SK-MEL-5 (cell line): ENCODE results near the gene JPT2. TPM values are rescaled to one million over a fixed set of nuclear protein-coding genes. Genes with fewer than 3 reads are reported as not detected.

Experiments used
- DNase-seq: peaks from one replicate; pipeline ENCODE4 v3.0.0-alpha.2; 2016; ENCODE audit warnings: low read depth, low spot score
- in situ Hi-C: cut with HindIII; loops from 2 replicates; pipeline ENCODE4 v1.10.0; 2016; ENCODE audit warnings: low sequenced_read_pairs, high pct_unique_total_duplicates, low pct_unique_long_range_greater_than_20kb
- total RNA-seq: library from RNA; depleted of rRNA; stranded (reverse); fragments of >200 nt; shearing (Covaris generic); gene quantifications from 2 replicates; pipeline ENCODE4 v1.2.3, GENCODE V29; 2014

The JPT2 gene
- total RNA-seq, 1 experiment from 2014 or later = 45.5 TPM

GRCh38 chr16:1667916-1668315 is 10.2 kb upstream of the JPT2 start:
- DNase-seq = no peak
- in situ Hi-C loops = no loop called here

DNA sequence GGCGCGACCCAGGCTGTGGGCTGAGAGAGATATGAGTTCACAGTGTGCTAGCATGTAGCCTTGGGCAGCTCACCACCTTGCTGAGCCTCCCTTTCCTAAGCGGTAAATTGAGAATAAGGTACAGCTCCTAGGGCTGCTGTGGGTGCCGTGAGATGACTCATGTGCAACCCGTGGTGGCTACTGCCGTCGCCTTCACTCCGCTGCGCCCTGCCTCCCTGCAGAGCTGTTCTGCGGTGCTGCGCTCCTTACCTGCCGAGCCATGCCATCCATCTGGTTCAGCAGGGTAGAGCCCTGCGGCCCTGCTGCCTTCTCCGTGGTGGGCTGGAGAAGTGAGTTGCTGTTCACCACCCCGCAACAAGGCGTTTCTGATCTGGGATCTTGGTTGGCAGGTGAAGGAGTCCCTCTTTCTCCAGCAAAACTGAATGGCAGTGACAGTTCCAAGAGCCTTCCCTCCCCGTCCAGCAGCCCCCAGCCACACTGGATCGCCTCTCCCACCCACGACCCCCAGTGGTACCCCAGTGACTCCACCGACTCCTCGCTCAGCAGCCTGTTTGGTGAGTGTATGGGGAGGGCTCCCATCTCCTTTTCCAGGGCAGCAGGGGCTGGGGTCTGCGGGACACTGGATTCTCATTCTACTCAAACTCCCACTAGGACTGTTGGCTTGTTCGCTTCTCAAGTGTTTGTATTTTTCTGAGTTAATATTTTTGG is 9.3 kb upstream of the JPT2 start:
- in situ Hi-C loops = no loop called here
- DNase-seq = no peak

DNA sequence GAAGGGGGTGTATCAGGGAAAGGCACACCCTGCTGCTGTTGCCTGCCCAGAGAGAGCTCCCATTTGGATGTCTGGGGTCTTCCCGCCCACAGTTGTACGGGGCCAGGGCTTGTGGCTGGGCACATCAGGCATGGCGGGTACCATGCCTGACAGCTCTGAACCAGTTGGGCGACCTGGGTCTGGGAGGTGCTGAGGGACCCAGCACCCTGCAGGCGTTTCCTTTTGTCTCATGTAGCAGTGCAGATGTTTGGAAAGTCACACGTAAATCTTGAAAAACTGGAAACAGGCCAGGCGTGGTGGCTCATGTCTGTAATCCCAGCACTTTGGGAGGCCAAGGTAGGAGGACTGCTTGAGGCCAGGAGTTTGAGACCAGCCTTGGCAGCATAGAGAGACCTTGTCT is 8.4 kb upstream of the JPT2 start:
- no peak for DNase-seq
- in situ Hi-C loops = no loop called here

DNA sequence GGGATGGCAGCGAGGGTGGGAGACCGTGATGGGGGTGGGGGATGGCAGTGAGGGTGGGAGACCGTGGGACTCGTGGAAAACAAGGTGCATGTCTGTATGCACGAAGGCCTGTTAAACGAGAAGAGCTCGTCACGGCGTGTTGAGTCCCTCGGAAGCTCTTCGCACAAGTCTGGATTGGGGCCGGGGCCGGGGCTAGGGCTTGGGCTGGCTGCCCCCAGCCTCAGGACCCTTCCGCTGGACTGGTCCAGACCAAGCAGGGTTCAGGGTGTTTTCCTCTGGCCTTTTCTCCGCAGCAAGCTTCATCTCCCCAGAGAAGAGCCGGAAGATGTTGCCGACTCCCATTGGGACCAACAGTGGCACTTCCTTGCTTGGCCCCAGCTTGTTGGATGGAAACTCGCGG is 7.7 kb upstream of the JPT2 start:
- in situ Hi-C loops = no loop called here
- DNase-seq = no peak

DNA sequence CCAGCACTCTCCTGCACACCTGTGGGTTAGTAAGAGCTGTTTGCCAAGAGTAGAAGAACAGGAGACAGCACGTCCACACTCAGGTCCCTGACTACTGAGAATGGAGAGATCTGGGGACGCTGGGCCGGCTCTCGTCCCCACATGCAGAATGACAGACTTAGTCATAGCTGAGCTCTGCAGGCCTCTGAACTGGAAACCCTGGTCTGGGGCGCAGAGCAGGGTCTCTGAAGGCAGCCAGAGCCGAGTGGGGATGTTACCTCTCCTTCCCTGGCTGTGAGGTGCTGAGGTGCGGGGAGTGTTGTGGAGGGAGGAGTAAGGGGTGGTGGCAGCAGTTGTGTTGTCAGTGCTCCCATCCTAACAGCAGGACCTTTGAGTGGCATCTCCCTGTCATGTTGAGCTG is 7.2 kb upstream of the JPT2 start:
- in situ Hi-C loops = no loop called here
- DNase-seq = no peak

GRCh38 chr16:1673424-1674151 is 4.5 kb upstream of the JPT2 start:
- no peak for DNase-seq
- in situ Hi-C loops = no loop called here

DNA sequence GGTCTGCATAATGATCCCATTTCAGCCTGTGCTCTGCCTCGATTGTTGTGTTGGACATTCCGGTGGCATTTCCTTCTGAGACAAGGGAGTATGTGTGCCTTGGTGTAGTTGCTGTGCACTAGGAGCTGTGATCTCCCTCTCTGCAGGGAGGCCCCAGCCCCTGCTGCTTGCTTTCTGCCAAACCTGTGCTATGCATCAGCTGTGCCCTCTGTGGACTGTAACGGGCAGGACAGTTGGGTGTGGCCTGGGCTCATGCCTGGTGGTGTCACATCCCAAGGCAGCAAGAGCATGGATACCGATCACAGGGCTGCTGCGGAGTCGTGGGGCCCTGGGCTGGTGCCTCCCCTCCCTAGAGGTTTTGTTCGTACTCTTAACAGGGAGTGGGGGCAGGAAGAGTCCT is 3.8 kb upstream of the JPT2 start:
- in situ Hi-C loops = no loop called here
- DNase-seq = no peak

- in situ Hi-C loops = no loop called here
- DNase-seq = no peak
These were observed 3.1 kb upstream of the JPT2 start for GRCh38 chr16:1674751-1675664.

DNA sequence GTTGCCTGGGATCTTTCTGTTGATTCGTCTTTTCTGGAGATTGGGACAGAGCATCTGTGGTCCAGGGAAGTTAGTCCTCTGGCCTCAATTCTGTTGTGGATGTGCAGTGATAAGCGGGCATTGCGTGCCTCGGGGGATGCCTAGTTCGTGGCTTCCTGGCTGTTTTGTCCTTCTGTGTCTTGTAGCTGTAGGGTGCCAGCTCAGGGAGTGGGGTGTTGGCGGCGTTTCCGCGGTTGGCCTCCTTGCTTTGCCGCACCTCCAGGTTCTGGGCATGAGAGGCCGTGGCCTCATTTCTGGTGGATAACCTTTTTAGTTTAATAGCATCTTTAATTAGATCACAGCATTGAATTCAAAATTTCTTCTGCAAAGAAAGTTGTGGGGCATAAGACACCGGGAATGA is 1.4 kb upstream of the JPT2 start:
- in situ Hi-C loops = no loop called here

DNA sequence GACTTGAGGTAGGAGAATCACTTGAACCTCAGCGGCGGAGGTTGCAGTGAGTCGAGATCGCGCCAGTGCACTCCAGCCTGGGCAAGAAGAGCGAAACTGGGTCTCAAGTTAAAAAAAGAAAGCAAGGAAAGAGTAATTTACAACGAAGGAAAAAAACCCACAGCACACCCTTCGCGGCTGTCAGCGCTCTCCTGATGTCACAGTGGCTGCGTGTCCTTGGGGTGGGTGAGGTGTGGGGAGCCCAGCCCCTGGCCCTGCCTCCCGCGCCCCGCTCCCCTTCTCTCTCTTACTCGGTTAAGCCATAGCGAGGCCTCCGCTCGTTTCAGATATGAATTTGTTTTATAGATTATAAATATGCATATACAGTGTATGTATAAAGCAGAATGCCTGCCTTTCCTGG is 740 bp upstream of the JPT2 start:
- DNase-seq = no peak
- in situ Hi-C loops = no loop called here

More for the DNA sequence above, 1.4 kb upstream of the JPT2 start:
- DNase-seq = no peak

GRCh38 chr16:1678500-1679098 is 520 bp downstream of the JPT2 start:
- in situ Hi-C loops = no loop called here
- peak; percentile 48 for DNase-seq

DNA sequence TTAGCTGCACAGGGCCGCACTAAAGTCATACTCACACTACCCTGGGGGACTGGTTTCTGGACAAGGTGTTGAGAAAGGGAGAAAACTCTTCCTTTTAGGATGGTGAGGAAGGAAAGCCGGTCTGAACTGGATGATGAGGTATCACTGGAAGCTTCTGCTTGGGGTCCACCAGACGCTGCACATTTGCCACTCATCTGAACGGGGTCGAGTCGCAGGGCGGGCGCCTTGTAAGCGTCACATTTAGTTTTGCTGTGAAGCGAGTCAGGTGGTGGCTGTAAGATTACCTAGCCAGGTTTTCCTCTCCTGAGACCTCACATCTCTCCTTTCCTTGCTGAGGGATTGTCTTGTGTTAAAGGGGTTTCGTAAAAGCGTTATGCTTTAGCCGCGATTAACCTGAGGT is 2.3 kb downstream of the JPT2 start:
- in situ Hi-C loops = no loop called here
- DNase-seq = no peak

- in situ Hi-C loops = no loop called here
- DNase-seq = no peak
These were observed 3.0 kb downstream of the JPT2 start for GRCh38 chr16:1681032-1681431.

DNA sequence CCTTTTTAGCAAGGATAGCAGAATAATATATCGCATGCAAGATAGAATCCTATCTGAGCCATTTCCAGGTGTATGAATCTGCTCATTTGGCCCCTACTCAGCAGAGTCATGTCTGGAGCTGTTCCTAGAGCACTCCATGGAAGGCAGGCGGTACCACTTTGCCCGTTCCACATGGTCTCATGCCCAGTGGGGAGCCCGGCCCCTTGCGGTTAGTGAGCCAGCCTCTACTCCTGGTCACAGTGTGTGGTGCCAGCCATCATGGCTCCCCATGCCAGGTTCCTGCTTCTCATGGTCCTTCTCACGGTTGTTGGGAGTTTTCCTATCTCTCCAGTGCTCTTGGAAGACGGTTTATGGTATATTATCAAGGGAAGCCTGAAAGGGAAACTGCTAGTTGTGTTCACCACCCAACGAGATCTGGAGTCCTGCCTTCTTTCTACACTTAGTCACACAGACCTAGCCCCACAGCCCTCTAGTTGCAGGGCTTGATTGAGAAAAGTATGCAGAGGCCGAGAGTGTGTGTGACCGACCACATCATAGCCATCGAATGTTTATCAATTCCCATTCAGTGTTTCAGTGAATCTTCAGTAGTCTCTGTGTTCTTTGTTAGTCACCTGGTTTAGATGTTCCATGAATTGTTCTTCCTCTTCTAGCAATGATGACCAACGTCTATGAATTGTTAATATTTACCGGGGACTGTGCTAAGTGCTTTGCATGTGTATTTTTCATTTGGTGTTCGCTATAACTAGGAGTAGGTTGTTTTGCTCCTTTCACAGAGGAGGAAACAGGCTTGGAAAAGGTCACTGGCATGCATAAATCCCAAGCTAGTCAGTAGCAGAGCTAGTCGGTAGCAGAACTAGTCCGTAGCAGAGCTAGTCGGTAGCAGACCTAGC is 9.6 kb downstream of the JPT2 start:
- no peak for DNase-seq
- in situ Hi-C loops = no loop called here

- no peak for DNase-seq
- in situ Hi-C loops = no loop called here
These were observed 10.9 kb downstream of the JPT2 start for GRCh38 chr16:1688807-1689560.

- in situ Hi-C loops = no loop called here
These were observed 11.8 kb downstream of the JPT2 start for GRCh38 chr16:1689853-1690252.

More at GRCh38 chr16:1689853-1690252, 11.8 kb downstream of the JPT2 start:
- no peak for DNase-seq
